Trophoblast cell (in vitro differentiated cells and primary cell): ENCODE results near the gene KIF26B.
"Not testable (repeated sequence)": the region's sequence is repeated elsewhere in the genome, so short reads cannot be mapped to it uniquely, and the experiment has no call there.

Experiments used
- DNase-seq, 2 donors: peaks; one replicate each; pipeline ENCODE4 v3.0.0-alpha.2; 2016
- H2AFZ ChIP-seq: 2 replicates; pipeline ENCODE4 v1.6.1; 2013; ENCODE audit warnings: low read length, moderate library complexity, mild to moderate bottlenecking; ENCODE audit not compliant: insufficient read depth, poor library complexity
- H2AK5ac ChIP-seq: 2 replicates; pipeline ENCODE4 v1.6.1; 2013; ENCODE audit warnings: mild to moderate bottlenecking, low read length
- H2BK120ac ChIP-seq: 2 replicates; pipeline ENCODE4 v1.6.1; 2013; ENCODE audit warnings: low read length, mild to moderate bottlenecking, moderate library complexity; ENCODE audit not compliant: insufficient read depth, poor library complexity
- H2BK12ac ChIP-seq: 2 replicates; pipeline ENCODE4 v1.6.1; 2013; ENCODE audit warnings: mild to moderate bottlenecking, low read length, moderate library complexity
- H2BK5ac ChIP-seq: 2 replicates; pipeline ENCODE4 v1.6.1; 2013; ENCODE audit warnings: low read length, low read depth, moderate library complexity, mild to moderate bottlenecking; ENCODE audit not compliant: poor library complexity
- H3K14ac ChIP-seq: 2 replicates; pipeline ENCODE4 v1.6.1; 2013; ENCODE audit warnings: mild to moderate bottlenecking, low read length
- H3K18ac ChIP-seq: 2 replicates; pipeline ENCODE4 v1.6.1; 2013; ENCODE audit warnings: mild to moderate bottlenecking, low read length
- H3K23ac ChIP-seq: 2 replicates; pipeline ENCODE4 v1.6.1; 2013; ENCODE audit warnings: low read length
- H3K27ac ChIP-seq: 2 replicates; pipeline ENCODE4 v1.5.1; 2013; ENCODE audit warnings: low read depth, mild to moderate bottlenecking, inconsistent platforms, low read length, moderate library complexity
- H3K27me3 ChIP-seq: 2 replicates; pipeline ENCODE4 v1.6.1; 2013; ENCODE audit warnings: inconsistent platforms, mild to moderate bottlenecking, low read length, moderate library complexity; ENCODE audit not compliant: insufficient read depth
- H3K36me3 ChIP-seq, 2 experiments: 1 replicate in 1 of 2; 2 replicates in 1 of 2; pipeline ENCODE4 v1.6.1; 2013; ENCODE audit warnings: low read length in 2 of 2, mild to moderate bottlenecking in 2 of 2, moderate library complexity in 1 of 2; ENCODE audit not compliant: insufficient read depth in 2 of 2, control insufficient read depth in 1 of 2
- H3K4ac ChIP-seq: 2 replicates; pipeline ENCODE4 v1.6.1; 2013; ENCODE audit warnings: low read depth, mild to moderate bottlenecking, low read length, moderate library complexity
- H3K4me1 ChIP-seq, 2 experiments: 1 replicate in 1 of 2; 2 replicates in 1 of 2; pipeline ENCODE4 v1.6.1; 2013; ENCODE audit warnings: low read length in 2 of 2, mild to moderate bottlenecking in 2 of 2, moderate library complexity in 1 of 2; ENCODE audit not compliant: insufficient read depth in 2 of 2, control insufficient read depth in 1 of 2
- H3K4me2 ChIP-seq: 2 replicates; pipeline ENCODE4 v1.6.1; 2013; ENCODE audit warnings: inconsistent platforms, mild to moderate bottlenecking, low read length, moderate library complexity
- H3K4me3 ChIP-seq: 2 replicates; pipeline ENCODE4 v1.5.1; 2013; ENCODE audit warnings: mild to moderate bottlenecking, low read depth, low read length, inconsistent platforms
- H3K79me1 ChIP-seq: one replicate; pipeline ENCODE4 v1.6.1; 2013; ENCODE audit warnings: low read length
- H3K79me2 ChIP-seq: 2 replicates; pipeline ENCODE4 v1.6.1; 2013; ENCODE audit warnings: low read length, mild to moderate bottlenecking; ENCODE audit not compliant: control insufficient read depth, insufficient read depth, poor library complexity
- H3K9ac ChIP-seq: 2 replicates; pipeline ENCODE4 v1.6.1; 2013; ENCODE audit warnings: mild to moderate bottlenecking, low read length
- H3K9me3 ChIP-seq: 2 replicates; pipeline ENCODE4 v1.6.1; 2013; ENCODE audit warnings: low read depth, mild to moderate bottlenecking, control low read depth, inconsistent platforms, low read length; ENCODE audit not compliant: insufficient read depth
- H4K12ac ChIP-seq: 2 replicates; pipeline ENCODE4 v1.6.1; 2013; ENCODE audit warnings: low read depth, mild to moderate bottlenecking, low read length, moderate library complexity
- H4K8ac ChIP-seq: 2 replicates; pipeline ENCODE4 v1.6.1; 2013; ENCODE audit warnings: low read depth, mild to moderate bottlenecking, low read length, moderate library complexity
- H4K91ac ChIP-seq: one replicate; pipeline ENCODE4 v1.6.1; 2013; ENCODE audit warnings: low read depth, mild to moderate bottlenecking, low read length, moderate library complexity
- WGBS: extraction: QIAGEN DNeasy Blood & Tissue Kit; methylation state at CpG from one replicate; pipeline ENCODE4 v1.1.7; 2013; ENCODE audit warnings: missing lambda C conversion rate; ENCODE audit not compliant: insufficient read length, insufficient coverage; ENCODE audit errors: extremely low coverage; 5-methylcytosine and 5-hydroxymethylcytosine counted together

Gene KIF26B

GRCh38 chr1:245693941-245694752, 539.4 kb downstream of the KIF26B start:
- Histone ChIP-seq H3K79me1 (no peaks in the 10 kb centered on the region), H2BK120ac (no peak overlapping the region), H3K9me3 (peaks cover 2% of the 10 kb centered on the region), H3K14ac (no peak overlapping the region), H3K4me3 (no peak overlapping the region), H3K4me1 (peaks cover 0 to 2% of the 10 kb centered on the region in 2 experiments), H3K4ac (no peak overlapping the region), H3K36me3 (peaks cover 20% of the 10 kb centered on the region in 2 experiments), H2AK5ac (no peak overlapping the region), H2BK5ac (no peak overlapping the region), H3K27ac (no peak overlapping the region), H3K23ac (no peak overlapping the region), H3K27me3 (no peaks in the 10 kb centered on the region), H3K79me2 (no peaks in the 10 kb centered on the region), H4K12ac (no peak overlapping the region), H2AFZ (no peak overlapping the region), H4K91ac (no peak overlapping the region), H2BK12ac (no peak overlapping the region), H3K4me2 (no peak overlapping the region), H4K8ac (no peak overlapping the region), H3K18ac (no peak overlapping the region), H3K9ac (no peak overlapping the region)
- no peak for DNase-seq
- no CpG with 5 or more reads among the region's 19 CpGs for WGBS

- DNase-seq = no peak
- no peak overlapping the region for H2BK12ac ChIP-seq
- no peak overlapping the region for H4K12ac ChIP-seq
- H3K9me3 ChIP-seq = peaks cover 2% of the 10 kb centered on the region
- no peaks in the 10 kb centered on the region for H3K79me2 ChIP-seq
- H3K9ac ChIP-seq = no peak overlapping the region
- H3K23ac ChIP-seq = no peak overlapping the region
- H4K8ac ChIP-seq = no peak overlapping the region
- no peaks in the 10 kb centered on the region for H3K79me1 ChIP-seq
- no peak overlapping the region for H3K27ac ChIP-seq
- no peak overlapping the region for H3K4me3 ChIP-seq
- no peak overlapping the region for H3K4ac ChIP-seq
- no peak overlapping the region for H3K14ac ChIP-seq
- no peak overlapping the region for H3K18ac ChIP-seq
- H3K4me2 ChIP-seq = no peak overlapping the region
- no peak overlapping the region for H2AFZ ChIP-seq
- no peak overlapping the region for H2BK5ac ChIP-seq
- no peak overlapping the region for H2AK5ac ChIP-seq
- H3K27me3 ChIP-seq = no peaks in the 10 kb centered on the region
- H4K91ac ChIP-seq = no peak overlapping the region
- peaks cover 0 to 2% of the 10 kb centered on the region in 2 experiments for H3K4me1 ChIP-seq
- peaks cover 17 to 21% of the 10 kb centered on the region in 2 experiments for H3K36me3 ChIP-seq
- H2BK120ac ChIP-seq = no peak overlapping the region
- WGBS = no CpG with 5 or more reads among the region's 11 CpGs
These were observed 540.0 kb downstream of the KIF26B start for GRCh38 chr1:245694753-245695195.

- Histone ChIP-seq H2AFZ (no peak overlapping the region), H3K9me3 (peaks cover 2% of the 10 kb centered on the region), H3K36me3 (peaks cover 17 to 20% of the 10 kb centered on the region in 2 experiments), H3K4me3 (no peak overlapping the region), H4K8ac (no peak overlapping the region), H3K14ac (no peak overlapping the region), H3K9ac (no peak overlapping the region), H3K27ac (no peak overlapping the region), H4K12ac (no peak overlapping the region), H3K27me3 (no peaks in the 10 kb centered on the region), H2BK5ac (no peak overlapping the region), H3K79me1 (no peaks in the 10 kb centered on the region), H3K79me2 (no peaks in the 10 kb centered on the region), H3K18ac (no peak overlapping the region), H2BK120ac (no peak overlapping the region), H3K4me2 (no peak overlapping the region), H3K4me1 (peaks cover 0 to under 1% of the 10 kb centered on the region in 2 experiments), H3K23ac (no peak overlapping the region), H3K4ac (no peak overlapping the region), H2AK5ac (no peak overlapping the region), H4K91ac (no peak overlapping the region), H2BK12ac (no peak overlapping the region)
- no peak for DNase-seq
- WGBS = no CpG with 5 or more reads among the region's 8 CpGs
These were observed 540.4 kb downstream of the KIF26B start for GRCh38 chr1:245695211-245695610.

GRCh38 chr1:245695701-245696100, 540.9 kb downstream of the KIF26B start:
- WGBS = no CpG with 5 or more reads among the region's 11 CpGs
- H3K4ac ChIP-seq, H3K4me2 ChIP-seq, H3K79me2 ChIP-seq, H3K9me3 ChIP-seq, H3K23ac ChIP-seq, H4K12ac ChIP-seq, H4K8ac ChIP-seq, H2BK5ac ChIP-seq, H3K27ac ChIP-seq, H2AFZ ChIP-seq, H3K79me1 ChIP-seq, H3K9ac ChIP-seq, H4K91ac ChIP-seq, H3K4me3 ChIP-seq, H3K14ac ChIP-seq, DNase-seq, H3K4me1 ChIP-seq, H3K18ac ChIP-seq, H2BK120ac ChIP-seq, H2BK12ac ChIP-seq, H2AK5ac ChIP-seq, H3K27me3 ChIP-seq: not testable (repeated sequence)
- H3K36me3 ChIP-seq = peaks cover 18 to 19% of the 10 kb centered on the region in 2 experiments
